ENCODE data around the gene PITHD1.
A peak's percentile ranks its signal among the peaks of the same experiment; 100 is the strongest.
"Not testable (repeated sequence)": the region's sequence is repeated elsewhere in the genome, so short reads cannot be mapped to it uniquely, and the experiment has no call there.

Gene PITHD1

DNA sequence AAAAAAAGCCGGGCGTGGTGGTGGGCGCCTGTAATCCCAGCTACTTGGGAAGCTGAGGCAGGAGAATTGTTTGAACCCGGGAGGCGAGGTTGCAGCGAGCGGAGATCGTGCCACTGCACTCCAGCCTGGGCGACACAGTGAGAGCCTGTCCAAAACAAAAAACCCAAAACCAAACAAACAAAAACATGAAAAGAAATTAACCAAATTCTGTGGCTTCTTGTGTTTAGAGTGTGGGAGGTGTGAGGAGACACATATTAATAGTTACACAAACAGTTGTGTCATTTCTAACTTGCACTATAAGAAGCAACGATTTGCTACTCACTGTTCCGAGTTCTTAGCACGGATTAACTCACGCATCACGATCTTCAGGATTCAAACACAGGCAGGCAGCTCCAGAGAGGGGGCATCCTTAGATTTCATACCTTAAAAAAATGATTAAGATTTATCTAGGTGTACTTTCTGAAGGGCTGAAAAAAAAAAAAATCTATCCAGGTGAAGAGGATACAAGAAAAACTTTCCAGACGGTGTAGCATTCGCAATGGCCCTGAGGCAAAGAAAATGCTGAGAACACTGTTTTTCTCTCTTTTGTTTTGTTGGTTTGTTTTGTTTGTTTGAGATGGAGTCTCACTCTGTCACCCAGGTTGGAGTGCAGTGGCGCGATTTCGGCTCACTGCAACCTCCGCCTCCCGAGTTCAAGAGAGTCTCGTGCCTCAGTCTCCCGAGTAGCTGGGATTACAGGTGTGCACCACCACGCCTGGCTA lies 47.7 kb downstream of the PITHD1 start:
- ATAC-seq (no peak), DNase-seq (no peak)

GRCh38 chr1:23826590-23826989 lies 48.4 kb downstream of the PITHD1 start:
- not testable (repeated sequence) for DNase-seq, ATAC-seq

- DNase-seq = no peak
- no peak for ATAC-seq
Measured at GRCh38 chr1:23827717-23828116, 49.5 kb downstream of the PITHD1 start.

GRCh38 chr1:23834156-23834555 lies 55.9 kb downstream of the PITHD1 start:
- ATAC-seq = not testable (repeated sequence)

DNA sequence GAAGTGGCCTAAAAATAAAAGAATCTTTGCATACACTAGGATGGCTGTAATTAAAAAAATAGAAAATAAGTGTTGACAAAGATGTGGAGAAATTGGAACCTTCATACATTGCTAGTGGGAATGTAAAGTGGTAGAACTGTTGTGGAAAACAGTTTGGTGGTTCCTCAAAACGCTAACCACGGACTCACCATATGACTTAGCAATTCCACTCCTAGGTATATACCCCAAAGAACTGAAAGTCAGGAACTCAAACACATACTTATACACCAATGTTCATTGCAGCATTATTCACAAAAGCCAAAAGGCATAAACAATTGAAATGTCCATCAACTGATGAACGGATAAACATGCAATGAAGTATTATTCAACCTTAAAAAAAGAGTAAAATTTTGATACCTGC lies 57.8 kb downstream of the PITHD1 start:
- peak; percentile 19 for ATAC-seq
- no peak for DNase-seq

More at GRCh38 chr1:23834156-23834555, 55.9 kb downstream of the PITHD1 start:
- DNase-seq = not testable (repeated sequence)

All from stimulated activated naive CD8-positive, alpha-beta T cell treated with anti-CD3 and anti-CD28 coated beads, Interleukin-15, Interleukin-2, amounts not matched to agents 100 U/mL and 50 U/mL, for 24 hours (primary cell).